HepG2 (cell line): Measurements from ENCODE around the gene TNNI2. TPM values are rescaled to one million over a fixed set of nuclear protein-coding genes. Genes with fewer than 3 reads are reported as not detected.

Source experiments
- ARNT2 ChIP-seq: sonication (generic); formaldehyde crosslinking; IDR thresholded peaks from 2 replicates; pipeline ENCODE4 v1.8.0; 2022; ENCODE audit warnings: mild to moderate bottlenecking, low read depth, missing genetic modification reagents, moderate library complexity
- CREM ChIP-seq, 2 experiments: sonication (generic) in 1 of 2; formaldehyde crosslinking in 1 of 2; IDR thresholded peaks; 2 replicates each; pipeline versions ENCODE4 v1.4.0 to v1.6.1; 2016 to 2020; ENCODE audit warnings: antibody characterized with exemption in 1 of 2, mild to moderate bottlenecking in 1 of 2, missing genetic modification reagents in 1 of 2
- HDAC2 ChIP-seq: sonication (generic); formaldehyde crosslinking; IDR thresholded peaks from 2 replicates; pipeline ENCODE4 v1.4.0; 2020; ENCODE audit warnings: missing genetic modification reagents
- HHEX ChIP-seq: IDR thresholded peaks from 2 replicates; pipeline ENCODE4 v1.6.1; 2016; ENCODE audit warnings: control low read depth
- IRX3 ChIP-seq: sonication (generic); formaldehyde crosslinking; IDR thresholded peaks from 2 replicates; pipeline ENCODE4 v1.8.1; 2023; ENCODE audit warnings: mild to moderate bottlenecking, low read depth, missing genetic modification reagents, borderline replicate concordance
- JUNB ChIP-seq: sonication (generic); formaldehyde crosslinking; IDR thresholded peaks from 2 replicates; pipeline ENCODE4 v1.8.0; 2022; ENCODE audit warnings: missing genetic modification reagents, mild to moderate bottlenecking, borderline replicate concordance
- KDM5A ChIP-seq: fragments of 200-600 bp; sonication (generic); IDR thresholded peaks from 2 replicates; pipeline ENCODE4 v1.7.0; 2018; ENCODE audit warnings: antibody characterized with exemption, mild to moderate bottlenecking, low read length, borderline replicate concordance
- NR2C2 ChIP-seq: sonication (generic); formaldehyde crosslinking; IDR thresholded peaks from 2 replicates; pipeline ENCODE4 v1.4.0; 2020; ENCODE audit warnings: missing genetic modification reagents, mild to moderate bottlenecking, moderate library complexity, borderline replicate concordance
- RBAK ChIP-seq: sonication (generic); formaldehyde crosslinking; IDR thresholded peaks from 2 replicates; pipeline ENCODE4 v1.5.1; 2020; ENCODE audit warnings: mild to moderate bottlenecking, missing genetic modification reagents
- RBM22 ChIP-seq: fragments of 200-400 bp; formaldehyde crosslinking; optimal IDR thresholded peaks from 2 replicates; pipeline ENCODE3; 2017; ENCODE audit warnings: mild to moderate bottlenecking, low read length, moderate library complexity
- SALL1 ChIP-seq: sonication (generic); formaldehyde crosslinking; IDR thresholded peaks from 2 replicates; pipeline ENCODE4 v1.8.0; 2022; ENCODE audit warnings: mild to moderate bottlenecking, missing genetic modification reagents
- SP140L ChIP-seq: sonication (generic); formaldehyde crosslinking; IDR thresholded peaks from 2 replicates; pipeline ENCODE4 v1.4.0; 2020; ENCODE audit warnings: missing genetic modification reagents, borderline replicate concordance
- TEAD2 ChIP-seq: sonication (generic); formaldehyde crosslinking; IDR thresholded peaks from 2 replicates; pipeline ENCODE4 v1.9.0; 2021; ENCODE audit warnings: missing genetic modification reagents
- ZBTB20 ChIP-seq: sonication (generic); formaldehyde crosslinking; IDR thresholded peaks from 2 replicates; pipeline ENCODE4 v1.8.1; 2023; ENCODE audit warnings: missing genetic modification reagents, low read depth, mild to moderate bottlenecking, borderline replicate concordance
- ZNF138 ChIP-seq: sonication (generic); formaldehyde crosslinking; IDR thresholded peaks from 2 replicates; pipeline ENCODE4 v1.5.0; 2020; ENCODE audit warnings: mild to moderate bottlenecking, low read depth, missing genetic modification reagents
- ZNF607 ChIP-seq: sonication (generic); formaldehyde crosslinking; IDR thresholded peaks from 2 replicates; pipeline ENCODE4 v1.5.1; 2020; ENCODE audit warnings: missing genetic modification reagents, mild to moderate bottlenecking, borderline replicate concordance
- ZNF788 ChIP-seq: sonication (generic); formaldehyde crosslinking; IDR thresholded peaks from 2 replicates; pipeline ENCODE4 v1.5.0; 2020; ENCODE audit warnings: mild to moderate bottlenecking, missing genetic modification reagents, borderline replicate concordance
- ZZZ3 ChIP-seq: sonication (generic); formaldehyde crosslinking; IDR thresholded peaks from 2 replicates; pipeline ENCODE4 v1.4.0; 2020; ENCODE audit warnings: missing genetic modification reagents, mild to moderate bottlenecking, borderline replicate concordance
- polyA plus RNA-seq, 8 experiments: library from polyadenylated mRNA; depleted of rRNA in 3 of 8; stranded (reverse) in 7 of 8; unstranded in 1 of 8; fragments of >200 nt; fragmentation: Illumina TruSeq in 4 of 8; extraction: Trizol in 4 of 8; gene quantifications; 2 replicates each; pipeline versions ENCODE4 v1.2.1 to v1.2.3, GENCODE V29; 2011 to 2016; ENCODE audit warnings: low read depth in 4 of 8, missing spikeins in 1 of 8, mixed read lengths in 1 of 8; ENCODE audit not compliant: insufficient read depth in 1 of 8
- total RNA-seq, 5 experiments: library from RNA; depleted of rRNA; stranded (reverse); fragments of >200 nt; fragmentation: Illumina TruSeq; extraction: Trizol; gene quantifications; 2 replicates each; pipeline ENCODE4 v1.2.3, GENCODE V29; 2016; ENCODE audit warnings: low read depth in 1 of 5
- TF ChIP-seq, protein P1 (sequence below): sonication (generic); formaldehyde crosslinking; conservative IDR thresholded peaks from 2 replicates; pipeline ENCODE4 v1.4.0; 2020; ENCODE audit warnings: missing genetic modification reagents
- TF ChIP-seq, protein P2 (sequence below): IDR thresholded peaks from 2 replicates; pipeline ENCODE4 v1.6.1; 2016; ENCODE audit warnings: low read depth
- TF ChIP-seq, protein P3 (sequence below): sonication (generic); formaldehyde crosslinking; IDR thresholded peaks from 2 replicates; pipeline ENCODE4 v1.4.0; 2020; ENCODE audit warnings: low read depth, missing genetic modification reagents

TNNI2 gene
- total and polyA plus RNA-seq, 2 of the 13 experiments (the other 11 are each of a cell fraction or from before 2014, with no cell fraction given): 7.2 to 12.0 TPM

DNA sequence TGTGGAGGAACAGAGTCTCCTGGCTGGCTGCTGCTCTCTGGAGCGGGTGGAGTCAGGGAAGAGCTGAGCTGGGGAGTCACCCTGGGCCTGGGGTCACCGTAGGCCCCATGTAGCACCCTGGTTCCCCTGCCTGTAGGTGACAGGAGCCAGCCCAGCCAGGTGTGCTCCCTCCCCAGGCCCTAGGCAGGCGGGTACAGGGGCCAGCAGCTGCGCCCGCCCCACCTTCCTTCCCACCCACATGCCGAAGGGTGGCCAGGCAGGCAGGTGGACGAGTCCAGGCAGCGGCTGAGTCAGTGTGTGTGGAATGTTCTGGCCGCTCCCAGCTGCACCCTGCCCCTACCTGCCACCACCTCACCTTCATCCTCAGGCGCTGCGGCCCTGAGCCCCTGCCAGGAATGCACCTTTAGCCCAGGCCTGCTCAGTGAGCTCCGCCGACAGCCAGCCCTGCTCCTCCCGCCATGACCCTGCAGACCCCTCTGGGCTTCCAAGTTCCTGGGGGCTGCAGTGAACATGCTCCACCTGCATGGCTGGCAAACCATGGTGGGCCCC lies 4.6 kb upstream of the TNNI2 start (continued):
- TF ChIP-seq ZZZ3 (CRISPR knock-in tag): no peak
- no peak for TF ChIP-seq ZNF788 (CRISPR knock-in tag)
- TF ChIP-seq IRX3 (CRISPR knock-in tag): no peak
- peak; percentile 59; the same call in 1 of the 2 replicates for TF ChIP-seq SALL1
- TF ChIP-seq ZNF138: no peak
- TF ChIP-seq HHEX (CRISPR knock-in tag): no peak
- TF ChIP-seq ARNT2 (CRISPR knock-in tag): peak; percentile 63; the same call in 1 of the 2 replicates
- peak; percentile 81 for TF ChIP-seq ZNF607 (CRISPR knock-in tag)
- TF ChIP-seq, protein P1, sequence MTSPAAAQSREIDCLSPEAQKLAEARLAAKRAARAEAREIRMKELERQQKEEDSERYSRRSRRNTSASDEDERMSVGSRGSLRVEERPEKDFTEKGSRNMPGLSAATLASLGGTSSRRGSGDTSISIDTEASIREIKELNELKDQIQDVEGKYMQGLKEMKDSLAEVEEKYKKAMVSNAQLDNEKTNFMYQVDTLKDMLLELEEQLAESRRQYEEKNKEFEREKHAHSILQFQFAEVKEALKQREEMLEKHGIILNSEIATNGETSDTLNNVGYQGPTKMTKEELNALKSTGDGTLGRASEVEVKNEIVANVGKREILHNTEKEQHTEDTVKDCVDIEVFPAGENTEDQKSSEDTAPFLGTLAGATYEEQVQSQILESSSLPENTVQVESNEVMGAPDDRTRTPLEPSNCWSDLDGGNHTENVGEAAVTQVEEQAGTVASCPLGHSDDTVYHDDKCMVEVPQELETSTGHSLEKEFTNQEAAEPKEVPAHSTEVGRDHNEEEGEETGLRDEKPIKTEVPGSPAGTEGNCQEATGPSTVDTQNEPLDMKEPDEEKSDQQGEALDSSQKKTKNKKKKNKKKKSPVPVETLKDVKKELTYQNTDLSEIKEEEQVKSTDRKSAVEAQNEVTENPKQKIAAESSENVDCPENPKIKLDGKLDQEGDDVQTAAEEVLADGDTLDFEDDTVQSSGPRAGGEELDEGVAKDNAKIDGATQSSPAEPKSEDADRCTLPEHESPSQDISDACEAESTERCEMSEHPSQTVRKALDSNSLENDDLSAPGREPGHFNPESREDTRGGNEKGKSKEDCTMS (CRISPR knock-in tag): no peak
- TF ChIP-seq HDAC2: peak; percentile 63; the same call in 1 of the 2 replicates
- no peak for TF ChIP-seq RBAK (CRISPR knock-in tag)
- no peak for TF ChIP-seq NR2C2 (CRISPR knock-in tag)
- TF ChIP-seq, protein P2, sequence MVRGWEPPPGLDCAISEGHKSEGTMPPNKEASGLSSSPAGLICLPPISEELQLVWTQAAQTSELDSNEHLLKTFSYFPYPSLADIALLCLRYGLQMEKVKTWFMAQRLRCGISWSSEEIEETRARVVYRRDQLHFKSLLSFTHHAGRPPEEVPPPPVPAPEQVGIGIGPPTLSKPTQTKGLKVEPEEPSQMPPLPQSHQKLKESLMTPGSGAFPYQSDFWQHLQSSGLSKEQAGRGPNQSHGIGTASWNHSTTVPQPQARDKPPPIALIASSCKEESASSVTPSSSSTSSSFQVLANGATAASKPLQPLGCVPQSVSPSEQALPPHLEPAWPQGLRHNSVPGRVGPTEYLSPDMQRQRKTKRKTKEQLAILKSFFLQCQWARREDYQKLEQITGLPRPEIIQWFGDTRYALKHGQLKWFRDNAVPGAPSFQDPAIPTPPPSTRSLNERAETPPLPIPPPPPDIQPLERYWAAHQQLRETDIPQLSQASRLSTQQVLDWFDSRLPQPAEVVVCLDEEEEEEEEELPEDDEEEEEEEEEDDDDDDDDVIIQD (CRISPR knock-in tag): no peak
- peak; percentile 91 for TF ChIP-seq JUNB
- no peak for TF ChIP-seq RBM22
- TF ChIP-seq, protein P3, sequence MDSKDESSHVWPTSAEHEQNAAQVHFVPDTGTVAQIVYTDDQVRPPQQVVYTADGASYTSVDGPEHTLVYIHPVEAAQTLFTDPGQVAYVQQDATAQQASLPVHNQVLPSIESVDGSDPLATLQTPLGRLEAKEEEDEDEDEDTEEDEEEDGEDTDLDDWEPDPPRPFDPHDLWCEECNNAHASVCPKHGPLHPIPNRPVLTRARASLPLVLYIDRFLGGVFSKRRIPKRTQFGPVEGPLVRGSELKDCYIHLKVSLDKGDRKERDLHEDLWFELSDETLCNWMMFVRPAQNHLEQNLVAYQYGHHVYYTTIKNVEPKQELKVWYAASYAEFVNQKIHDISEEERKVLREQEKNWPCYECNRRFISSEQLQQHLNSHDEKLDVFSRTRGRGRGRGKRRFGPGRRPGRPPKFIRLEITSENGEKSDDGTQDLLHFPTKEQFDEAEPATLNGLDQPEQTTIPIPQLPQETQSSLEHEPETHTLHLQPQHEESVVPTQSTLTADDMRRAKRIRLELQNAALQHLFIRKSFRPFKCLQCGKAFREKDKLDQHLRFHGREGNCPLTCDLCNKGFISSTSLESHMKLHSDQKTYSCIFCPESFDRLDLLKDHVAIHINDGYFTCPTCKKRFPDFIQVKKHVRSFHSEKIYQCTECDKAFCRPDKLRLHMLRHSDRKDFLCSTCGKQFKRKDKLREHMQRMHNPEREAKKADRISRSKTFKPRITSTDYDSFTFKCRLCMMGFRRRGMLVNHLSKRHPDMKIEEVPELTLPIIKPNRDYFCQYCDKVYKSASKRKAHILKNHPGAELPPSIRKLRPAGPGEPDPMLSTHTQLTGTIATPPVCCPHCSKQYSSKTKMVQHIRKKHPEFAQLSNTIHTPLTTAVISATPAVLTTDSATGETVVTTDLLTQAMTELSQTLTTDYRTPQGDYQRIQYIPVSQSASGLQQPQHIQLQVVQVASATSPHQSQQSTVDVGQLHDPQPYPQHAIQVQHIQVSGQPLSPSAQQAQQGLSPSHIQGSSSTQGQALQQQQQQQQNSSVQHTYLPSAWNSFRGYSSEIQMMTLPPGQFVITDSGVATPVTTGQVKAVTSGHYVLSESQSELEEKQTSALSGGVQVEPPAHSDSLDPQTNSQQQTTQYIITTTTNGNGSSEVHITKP: peak; percentile 78
- no peak for TF ChIP-seq KDM5A
- TF ChIP-seq CREM (IDR thresholded peaks at IDR 0.05): no peak
- TF ChIP-seq CREM (CRISPR knock-in tag; IDR thresholded peaks at IDR 0.05): no peak
- no peak for TF ChIP-seq SP140L
- TF ChIP-seq ZBTB20 (CRISPR knock-in tag): peak; percentile 37; the same call in 1 of the 2 replicates
- no peak for TF ChIP-seq TEAD2
